Posterior vena cava (tissue), 2 donors: ENCODE results near the gene MKKS. TPM values are rescaled to one million over a fixed set of nuclear protein-coding genes. Genes with fewer than 3 reads are reported as not detected.

Experiments
- DNase-seq: peaks from one replicate; pipeline ENCODE4 v3.0.0-alpha.2; 2020; ENCODE audit warnings: low spot score
- intact Hi-C, 2 donors: fragments of 100-400 bp; cut with DNase I; formaldehyde crosslinking; loops; one replicate each; pipeline versions ENCODE4 v1.14.1 to v1.14.2; 2022 to 2023
- total RNA-seq, 2 donors: library from RNA; stranded (reverse); fragmentation: NEBNext Ultra II Directional; extraction: Animal tissue kit (Norgen Biotek cat#: 25700); gene quantifications; one replicate each; pipeline ENCODE4 v1.2.1, GENCODE V29; 2021
- donor health status: DM: yes; HTN: yes; CAD: no.
- donor health status: DM: yes; HTN: yes; CAD: no.

The MKKS gene
- total RNA-seq, 2 donors from 2014 or later = 16.1 to 16.9 TPM

DNA sequence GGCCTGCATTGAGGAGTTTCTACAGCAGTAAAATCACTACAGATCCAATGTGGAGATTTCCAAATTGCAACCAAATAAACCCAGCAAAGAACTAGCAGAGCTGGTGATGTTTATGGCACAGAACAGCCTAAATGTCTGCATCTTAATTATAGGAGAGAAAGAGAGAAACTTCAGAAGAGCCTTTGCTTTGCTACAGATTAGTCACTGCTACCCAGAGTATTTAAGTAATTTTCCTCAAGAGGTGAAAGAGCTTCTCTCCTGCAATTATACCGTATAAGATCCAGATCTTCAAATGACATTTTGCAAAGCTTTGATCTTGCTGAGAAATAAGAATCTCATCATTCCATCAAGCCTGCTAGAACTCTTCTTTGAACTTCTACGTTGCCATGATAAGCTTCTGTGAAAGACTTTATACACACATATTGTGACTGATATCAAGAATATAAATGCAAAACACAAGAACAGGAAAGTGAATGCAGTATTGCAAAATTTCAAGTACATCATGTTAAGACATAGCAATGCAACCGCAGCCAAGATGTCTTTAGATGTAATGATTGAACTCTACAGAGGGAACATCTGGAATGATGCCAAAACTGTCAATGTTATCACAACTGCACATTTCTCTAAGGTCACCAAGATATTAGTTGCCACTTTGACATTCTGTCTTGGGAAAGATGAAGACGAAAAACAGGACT, 48.0 kb downstream of the MKKS start:
- intact Hi-C loops = no loop called here
- no peak for DNase-seq

DNA sequence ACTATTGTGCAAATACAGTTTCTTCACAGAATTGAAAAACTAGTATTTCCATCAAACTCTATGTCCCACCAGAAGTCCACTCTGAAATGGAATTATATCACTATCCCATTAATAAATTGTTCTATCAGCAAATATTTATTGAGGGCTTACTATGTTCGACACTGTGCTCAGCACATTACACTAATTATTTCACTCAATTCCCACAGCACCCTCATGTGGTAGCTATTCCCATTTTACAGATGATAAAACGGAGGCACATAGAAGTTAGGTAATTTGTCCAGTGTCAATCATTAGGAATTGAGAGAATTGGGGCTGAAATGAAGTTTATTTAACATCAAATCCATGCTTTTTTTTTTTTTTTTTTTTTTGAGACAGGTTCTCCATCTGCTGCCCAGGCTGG, 52.5 kb downstream of the MKKS start:
- no peak for DNase-seq
- intact Hi-C loops = no loop called here

DNA sequence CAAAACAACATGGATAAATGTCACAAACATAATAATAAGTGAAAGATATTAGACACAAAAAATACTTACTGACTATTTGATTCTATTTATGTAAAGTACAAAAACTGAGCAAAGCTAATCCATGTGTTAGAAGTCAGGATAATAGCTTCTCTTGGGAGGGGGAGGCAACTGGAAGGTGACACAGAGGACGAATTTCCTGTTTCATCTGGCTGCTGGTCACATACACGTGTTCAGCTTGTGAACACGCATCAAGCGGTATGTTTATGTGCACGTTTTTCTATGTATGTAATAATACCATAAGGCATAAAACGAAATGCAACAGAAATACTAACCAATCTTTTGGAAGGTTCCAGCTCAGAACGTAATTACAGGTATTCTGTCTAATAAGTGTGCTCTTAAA, 54.3 kb downstream of the MKKS start:
- intact Hi-C loops = no loop called here
- no peak for DNase-seq

DNA sequence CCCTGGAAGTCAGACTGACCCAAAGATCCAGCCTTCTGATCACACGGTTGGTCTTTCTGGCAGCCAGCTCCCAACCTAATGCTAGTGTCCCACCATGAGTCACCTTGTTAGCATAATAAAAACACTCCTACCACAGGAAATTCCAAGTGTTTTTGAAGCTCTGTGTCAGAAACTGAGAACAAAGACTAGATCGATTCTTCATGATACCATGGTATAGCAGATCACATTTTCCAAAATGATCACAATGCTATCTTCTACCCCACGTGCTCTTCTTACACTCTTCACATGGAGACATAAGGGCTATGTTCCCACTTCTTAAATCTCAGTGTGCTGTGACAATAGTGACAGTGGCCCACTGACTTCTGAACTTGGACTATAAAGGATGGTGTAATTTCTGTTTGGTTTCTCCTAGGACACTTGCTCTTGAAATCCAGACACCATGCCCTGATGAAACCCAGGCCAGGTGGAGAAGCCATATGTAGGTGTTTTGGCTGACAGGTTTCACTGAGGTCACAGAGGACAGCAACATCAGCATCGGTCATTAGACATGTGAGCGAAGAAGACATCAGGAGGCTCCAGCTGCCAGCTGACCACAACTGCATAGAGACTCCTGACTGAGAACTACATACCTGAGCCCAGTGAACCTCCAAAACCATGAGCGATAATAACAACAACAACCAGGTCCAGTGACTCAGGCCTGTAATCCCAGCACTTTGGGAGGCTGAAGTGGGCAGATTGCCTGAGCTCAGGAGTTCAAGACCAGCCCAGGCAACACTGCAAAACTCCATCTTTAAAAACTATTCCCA, 57.5 kb downstream of the MKKS start:
- no peak for DNase-seq
- intact Hi-C loops = no loop called here

DNA sequence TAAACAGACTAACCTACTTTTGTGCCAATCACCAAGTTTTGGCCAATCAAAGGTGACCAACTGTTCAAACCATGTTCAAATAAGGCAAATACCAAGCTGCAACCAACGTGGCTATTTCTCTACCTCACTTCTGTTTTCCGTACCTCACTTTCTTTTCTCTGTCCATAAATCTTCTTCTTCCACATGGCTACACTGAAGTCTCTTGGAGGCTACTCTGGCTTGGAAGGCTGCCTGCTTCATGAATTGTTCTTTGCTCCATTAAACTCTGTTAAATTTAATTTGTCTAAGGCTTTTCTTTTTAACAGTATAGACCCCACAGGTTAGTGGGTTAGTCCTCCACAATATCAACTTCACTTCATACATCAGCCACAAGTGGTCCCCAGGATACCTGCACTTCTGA, 58.8 kb downstream of the MKKS start:
- intact Hi-C loops = no loop called here
- no peak for DNase-seq

DNA sequence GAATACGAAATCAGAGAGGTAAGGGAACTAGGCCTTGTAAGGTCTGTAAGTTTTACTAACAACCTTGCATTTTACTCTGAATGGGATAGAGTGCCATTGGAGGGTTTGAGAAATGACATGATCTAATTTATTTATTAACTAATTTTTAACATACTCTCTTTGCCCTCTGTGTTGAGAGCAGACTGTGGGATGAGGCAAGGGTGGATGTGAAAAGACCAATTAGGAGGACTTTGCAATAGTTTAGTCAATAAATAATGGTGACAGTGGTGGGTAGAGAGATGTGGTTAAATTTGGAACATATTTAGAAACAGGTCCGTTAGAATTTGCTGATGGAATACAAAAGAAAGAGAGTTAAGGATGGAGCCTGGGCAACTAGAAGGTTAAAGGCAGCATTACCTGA, 60.0 kb downstream of the MKKS start:
- intact Hi-C loops = no loop called here
- DNase-seq = no peak

DNA sequence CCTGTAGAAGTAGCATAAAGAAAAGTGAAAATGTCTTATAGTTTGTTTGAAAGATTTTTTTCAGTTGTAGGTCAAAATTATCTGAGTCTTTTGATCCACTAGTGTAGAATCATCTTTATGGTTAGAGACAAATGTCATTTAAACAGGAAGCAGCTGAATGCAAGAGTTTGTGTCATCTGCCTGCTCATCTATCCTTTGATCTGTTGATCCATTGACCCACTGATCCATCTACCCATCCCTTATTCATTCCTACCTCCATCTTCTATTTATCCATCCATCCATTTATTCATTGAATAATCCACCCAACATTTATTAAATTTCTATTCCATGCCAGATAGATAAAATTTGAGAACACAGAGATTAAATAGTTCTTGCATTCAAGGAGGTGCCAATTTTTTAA, 62.6 kb downstream of the MKKS start:
- intact Hi-C loops = no loop called here
- no peak for DNase-seq

DNA sequence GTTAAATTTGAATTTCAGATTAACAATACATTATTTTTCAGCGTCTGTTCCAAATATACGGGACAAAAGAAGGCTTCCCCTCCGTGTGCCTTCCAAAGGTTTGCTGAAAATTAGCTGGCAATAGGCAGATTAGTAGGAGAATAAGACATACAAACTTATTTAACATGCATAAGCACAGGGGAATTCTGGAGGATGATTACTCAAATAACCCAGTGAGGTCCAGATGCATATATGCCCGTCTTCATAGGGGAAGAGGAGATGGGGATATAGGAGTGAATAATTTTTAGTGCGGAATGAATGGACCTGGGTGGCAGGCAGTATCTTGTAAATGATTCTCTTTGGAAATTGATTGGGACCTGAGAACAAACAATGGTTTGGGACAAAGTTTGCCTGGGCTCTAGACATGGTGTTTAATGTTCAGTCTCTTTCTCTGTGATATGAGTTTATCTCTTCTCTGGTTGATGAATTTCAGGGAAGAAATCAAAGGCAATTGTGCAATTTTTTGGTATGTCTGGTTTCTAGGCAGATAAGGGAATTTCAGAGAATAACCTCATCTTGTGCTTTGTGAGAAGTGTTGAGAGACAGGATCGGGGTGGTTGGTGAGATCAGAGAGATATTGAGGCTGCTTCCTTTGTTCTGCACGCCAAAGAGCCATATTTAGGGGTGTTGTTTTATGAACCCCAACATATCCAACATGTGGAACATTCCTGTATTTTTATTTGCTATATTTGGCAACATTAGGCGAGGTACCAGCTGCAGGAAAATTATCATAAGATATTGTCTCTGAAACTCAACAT, 63.7 kb downstream of the MKKS start:
- no peak for DNase-seq
- intact Hi-C loops = no loop called here

DNA sequence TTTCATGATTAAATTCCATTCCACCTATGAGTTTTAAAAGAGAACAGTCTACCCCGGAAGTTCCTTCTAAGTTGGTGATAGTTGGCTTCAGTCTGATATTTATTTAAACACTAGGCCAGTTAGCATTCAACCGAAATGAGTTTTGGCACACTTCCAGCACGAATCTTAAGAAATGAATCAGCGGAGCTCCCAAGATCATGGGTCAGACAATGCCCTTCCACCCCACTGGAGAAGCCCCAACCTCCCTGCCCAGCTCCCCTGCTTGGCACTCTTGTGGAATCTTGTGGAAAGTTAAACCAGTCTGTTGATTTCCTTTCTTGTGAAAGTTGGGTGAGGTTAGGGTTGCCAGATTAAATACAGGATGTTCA, 64.3 kb downstream of the MKKS start:
- intact Hi-C loops = no loop called here
- DNase-seq = no peak

DNA sequence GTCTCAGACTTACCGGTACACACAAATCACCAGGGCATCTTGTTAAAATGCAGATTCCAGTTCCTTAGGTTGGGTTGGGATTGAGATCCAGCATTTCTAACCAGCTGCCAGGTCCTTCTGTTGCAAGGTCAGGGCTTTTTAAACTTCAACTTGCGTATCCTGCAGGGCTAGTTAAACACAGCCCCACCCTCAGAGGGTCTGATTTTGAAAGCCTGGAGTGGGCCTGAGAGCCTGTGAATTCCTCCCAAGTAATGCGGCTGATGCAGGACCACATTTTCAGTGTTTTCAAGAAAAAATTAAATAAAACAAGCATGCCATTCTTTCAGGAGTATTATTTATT, 65.3 kb downstream of the MKKS start:
- no peak for DNase-seq
- intact Hi-C loops = no loop called here

DNA sequence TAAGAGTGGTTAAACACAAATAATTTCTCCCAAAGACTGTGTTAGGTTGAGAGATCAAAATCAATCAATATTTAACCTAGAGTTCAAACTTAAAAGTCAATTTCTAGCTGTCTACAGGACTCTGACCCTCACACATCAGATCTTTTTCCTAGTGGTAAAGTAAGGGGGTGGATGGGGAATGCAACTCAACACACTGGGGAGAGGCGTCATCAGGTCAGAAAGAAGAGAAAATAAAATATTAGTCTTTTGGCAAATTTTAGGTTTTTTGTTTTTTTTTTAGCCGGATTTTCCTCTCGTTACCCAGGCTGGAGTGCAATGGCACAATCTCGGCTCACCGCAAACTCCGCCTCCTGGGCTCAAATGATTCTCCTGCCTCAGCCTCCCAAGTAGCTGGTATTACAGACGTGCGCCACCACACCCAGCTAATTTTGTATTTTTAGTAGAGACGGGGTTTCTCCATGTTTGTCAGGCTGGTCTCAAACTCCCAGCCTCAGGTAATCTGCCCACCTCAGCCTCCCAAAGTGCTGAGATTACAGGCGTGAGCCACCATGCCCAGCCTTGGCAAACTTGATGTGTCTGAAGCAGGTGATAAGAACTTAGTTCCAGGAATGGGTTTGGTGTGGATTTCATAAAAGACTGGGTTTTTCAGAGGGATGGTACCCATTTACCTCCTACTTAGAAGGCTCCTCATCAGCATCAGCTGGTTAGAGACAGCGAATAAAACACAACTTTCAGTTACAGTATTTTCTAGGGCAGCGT, 65.9 kb downstream of the MKKS start:
- intact Hi-C loops = no loop called here
- DNase-seq = no peak

DNA sequence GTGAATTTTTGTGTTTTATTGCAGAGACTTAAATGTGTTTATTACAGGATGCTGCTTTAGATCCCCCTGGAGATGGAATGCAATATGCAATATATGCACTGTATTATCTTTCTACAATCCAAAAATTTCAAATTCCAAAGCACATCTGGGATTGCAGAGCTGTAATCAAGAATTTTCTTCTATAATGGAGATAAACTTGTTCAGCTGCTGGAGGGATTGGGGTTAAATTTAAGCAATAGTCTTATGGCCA, 66.4 kb downstream of the MKKS start:
- DNase-seq = no peak
- intact Hi-C loops = no loop called here

DNA sequence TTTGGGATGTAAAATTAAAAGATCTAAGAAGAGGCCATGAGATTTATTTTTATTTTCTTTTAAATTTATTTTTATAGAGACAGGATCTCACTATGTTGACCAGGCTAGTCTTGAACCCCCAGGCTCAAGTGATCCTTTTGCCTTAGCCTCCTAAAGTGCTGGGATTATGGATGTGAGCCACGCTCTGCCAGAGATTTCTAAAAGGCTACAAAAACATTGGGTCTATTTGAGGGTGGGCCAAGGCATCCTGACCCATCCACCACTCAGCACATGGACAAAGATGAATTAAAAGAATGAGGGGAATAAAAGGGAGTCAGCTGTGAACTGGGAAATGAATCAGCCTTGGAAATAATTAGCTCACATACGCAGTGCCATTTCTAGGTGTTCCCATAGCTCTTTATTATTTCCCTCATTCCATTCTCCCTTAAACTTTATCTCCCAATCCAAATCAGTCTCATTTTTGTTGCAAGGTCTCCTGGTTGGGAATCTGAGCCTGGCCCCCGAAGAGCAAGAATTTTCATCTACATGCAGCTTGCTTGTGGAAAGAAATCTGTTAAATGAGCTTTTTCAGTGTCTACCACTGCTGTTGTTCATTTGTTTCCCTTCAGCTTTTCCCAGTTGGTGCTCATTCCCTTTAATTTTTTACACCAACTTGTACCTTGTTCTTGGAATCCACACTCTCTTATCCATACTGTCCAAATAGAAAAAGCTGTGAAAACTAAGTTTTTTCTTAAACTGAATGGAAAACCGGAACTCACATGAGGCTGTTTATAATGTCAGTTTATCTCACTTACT, 66.9 kb downstream of the MKKS start:
- DNase-seq = no peak
- intact Hi-C loops = no loop called here

DNA sequence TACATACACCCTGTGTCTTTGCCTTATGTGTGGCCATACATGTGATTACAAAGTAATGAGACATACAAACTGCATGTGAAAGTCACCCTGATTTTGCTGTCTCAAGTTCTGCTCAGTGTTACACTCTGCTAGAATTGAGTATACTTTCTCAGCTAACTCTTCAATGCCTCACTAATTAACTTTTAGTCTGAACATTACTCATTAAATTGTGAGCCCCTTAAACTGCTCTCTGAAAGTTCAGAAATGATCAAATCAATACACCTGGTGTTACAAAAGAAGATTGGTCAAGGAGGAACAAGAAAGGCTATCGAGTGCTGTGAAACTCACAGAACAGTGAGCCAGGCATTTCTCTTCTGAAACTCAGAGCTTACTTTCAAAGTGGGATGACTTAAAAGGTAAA, 71.3 kb downstream of the MKKS start:
- DNase-seq = no peak

DNA sequence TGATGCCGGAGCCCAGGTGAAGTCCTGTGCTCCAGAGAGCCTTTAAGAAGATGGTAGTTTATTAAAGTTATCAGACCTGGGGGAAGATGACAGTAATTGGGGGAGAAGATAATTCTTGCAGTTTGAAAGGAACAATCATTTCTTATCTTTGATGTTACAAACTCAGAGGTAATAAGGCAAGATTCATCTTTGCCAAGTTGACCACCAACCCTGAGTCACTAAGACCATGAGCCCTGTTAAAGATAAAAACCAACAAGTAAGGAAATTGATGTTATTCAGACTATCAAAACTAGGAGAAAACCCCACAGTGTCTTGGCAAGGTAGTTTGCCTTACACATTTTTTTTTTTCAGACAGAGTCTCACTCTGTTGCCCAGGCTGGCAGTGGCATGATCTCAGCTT, 73.1 kb downstream of the MKKS start:
- no peak for DNase-seq
- intact Hi-C loops = no loop called here

More for the DNA sequence above, 71.3 kb downstream of the MKKS start:
- intact Hi-C loops = no loop called here

DNA sequence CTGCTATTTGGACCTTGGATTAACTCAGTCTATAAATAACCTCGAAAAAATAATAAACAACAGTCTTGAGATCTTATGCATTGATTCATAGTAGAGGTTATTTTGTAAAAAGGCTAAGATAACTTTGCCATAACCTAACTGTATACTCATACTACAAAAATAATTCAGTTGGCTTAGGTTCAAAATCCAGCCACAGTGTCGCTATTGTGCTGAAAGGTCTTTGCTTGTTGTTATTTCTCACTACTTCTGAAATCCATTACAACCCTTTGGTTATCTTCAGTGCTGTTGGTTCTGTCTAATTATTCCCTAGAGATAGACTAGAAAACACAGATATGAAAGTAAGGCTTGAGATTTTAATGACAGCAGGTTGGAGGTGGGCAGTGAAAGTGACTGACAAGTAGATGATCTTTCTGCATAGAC, 74.4 kb downstream of the MKKS start:
- intact Hi-C loops = no loop called here
- DNase-seq = no peak

DNA sequence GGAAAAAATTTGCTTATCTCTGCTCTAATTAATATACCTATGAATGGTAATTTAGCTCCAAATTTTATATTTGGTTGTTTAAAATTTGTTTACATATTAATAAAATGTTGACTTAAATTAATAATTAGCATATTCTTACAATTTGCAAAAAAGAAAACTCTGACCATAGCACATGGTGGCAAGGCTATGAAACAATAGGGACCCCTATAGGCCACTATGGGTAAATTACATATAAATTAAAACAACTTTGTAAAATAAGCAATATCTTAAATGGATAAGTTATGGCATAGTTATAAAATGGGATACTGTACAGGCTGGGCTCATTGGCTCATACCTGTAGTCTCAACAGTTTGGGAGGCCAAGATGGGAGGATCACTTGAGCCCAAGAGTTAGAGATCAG, 76.0 kb downstream of the MKKS start:
- intact Hi-C loops = no loop called here
- no peak for DNase-seq

DNA sequence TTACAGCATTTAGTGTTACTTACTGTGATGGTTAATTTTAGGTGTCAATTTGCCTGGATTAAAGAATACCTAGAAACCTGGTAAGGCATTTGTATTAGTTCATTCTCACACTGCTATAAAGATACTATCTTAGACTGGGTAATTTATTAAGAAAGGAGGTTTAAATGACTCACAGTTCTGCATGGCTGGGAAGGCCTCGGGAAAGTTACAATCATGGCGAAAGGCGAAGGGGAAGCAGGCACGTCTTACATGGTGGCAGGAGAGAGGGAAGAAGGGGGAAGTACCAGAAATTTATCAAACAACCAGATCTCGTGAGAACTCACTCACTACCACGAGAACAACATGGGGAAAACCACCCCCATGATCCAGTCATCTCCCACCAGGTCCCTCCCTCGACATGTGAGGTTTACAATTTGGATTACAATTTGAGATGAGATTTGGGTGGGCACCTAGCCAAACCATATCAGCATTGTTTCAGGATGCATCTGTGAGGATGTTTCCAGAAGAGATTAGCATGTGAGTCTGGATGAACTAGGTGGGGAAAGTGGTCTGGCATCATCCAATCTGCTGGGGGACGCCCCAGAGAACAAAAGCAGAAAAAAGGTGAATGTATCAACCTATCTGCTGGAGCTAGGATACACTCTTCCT, 76.8 kb downstream of the MKKS start:
- no peak for DNase-seq
- intact Hi-C loops = no loop called here

DNA sequence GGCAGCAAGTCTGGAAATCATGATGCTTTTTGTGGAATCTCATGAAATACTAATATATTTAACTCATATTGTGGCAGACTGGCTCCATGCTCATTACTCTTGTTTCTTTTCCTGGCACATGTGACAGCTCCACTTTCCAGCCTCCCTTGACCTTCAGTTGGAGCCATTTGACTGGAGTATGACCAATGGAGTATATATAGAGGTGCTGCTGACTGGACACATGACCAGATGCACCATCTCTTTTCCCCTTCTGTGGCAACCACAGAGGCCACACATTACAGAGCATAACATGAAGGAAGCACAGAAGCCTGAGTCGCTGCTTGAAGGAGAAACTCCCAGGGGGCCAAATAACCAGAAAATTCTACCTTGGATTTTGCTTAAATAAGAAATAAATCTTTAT, 77.4 kb downstream of the MKKS start:
- intact Hi-C loops = no loop called here
- no peak for DNase-seq
